HepG2 (cell line): ENCODE results near the gene METTL27. TPM values are rescaled to one million over a fixed set of nuclear protein-coding genes. Genes with fewer than 3 reads are reported as not detected.

Experiments
- AHR ChIP-seq: IDR thresholded peaks from 2 replicates; pipeline ENCODE4 v1.6.1; 2018; ENCODE audit warnings: missing genetic modification reagents, missing compliant biosample characterization
- ATM ChIP-seq: fragments of 450-650 bp; IDR thresholded peaks from 2 replicates; pipeline ENCODE4 v1.7.1; 2017; ENCODE audit warnings: mild to moderate bottlenecking, borderline replicate concordance
- CREB1 ChIP-seq, 2 experiments: fragments of 450-650 bp in 1 of 2; IDR thresholded peaks; 2 replicates each; pipeline ENCODE4 v1.6.1; 2016 to 2017; ENCODE audit warnings: control low read depth in 1 of 2, mild to moderate bottlenecking in 1 of 2, missing compliant biosample characterization in 1 of 2, missing genetic modification characterization in 1 of 2
- ESRRA ChIP-seq: sonication (generic); formaldehyde crosslinking; IDR thresholded peaks from 2 replicates; pipeline ENCODE4 v1.5.1; 2020; ENCODE audit warnings: mild to moderate bottlenecking, low read depth, missing genetic modification reagents
- FOXC1 ChIP-seq: sonication (generic); formaldehyde crosslinking; IDR thresholded peaks from 2 replicates; pipeline ENCODE4 v1.8.0; 2022; ENCODE audit warnings: mild to moderate bottlenecking, missing genetic modification reagents, borderline replicate concordance
- MYNN ChIP-seq: sonication (generic); formaldehyde crosslinking; IDR thresholded peaks from 2 replicates; pipeline ENCODE4 v1.4.0; 2020; ENCODE audit warnings: mild to moderate bottlenecking, low read depth, missing genetic modification reagents
- NR2C2 ChIP-seq: sonication (generic); formaldehyde crosslinking; IDR thresholded peaks from 2 replicates; pipeline ENCODE4 v1.4.0; 2020; ENCODE audit warnings: missing genetic modification reagents, mild to moderate bottlenecking, moderate library complexity, borderline replicate concordance
- PLRG1 ChIP-seq: fragments of 450-650 bp; conservative IDR thresholded peaks from 2 replicates; pipeline ENCODE4 v1.6.1; 2016
- SIN3B ChIP-seq: fragments of 150-350 bp; IDR thresholded peaks from 2 replicates; pipeline ENCODE4 v1.6.1; 2014; ENCODE audit warnings: low read length
- TCF7L2 ChIP-seq: IDR thresholded peaks from 2 replicates; pipeline ENCODE4 v1.6.1; 2011; ENCODE audit warnings: mild to moderate bottlenecking, low read depth, low read length, moderate library complexity
- ZNF180 ChIP-seq: sonication (generic); formaldehyde crosslinking; IDR thresholded peaks from 2 replicates; pipeline ENCODE4 v1.4.0; 2020; ENCODE audit warnings: low read depth, missing genetic modification reagents, borderline replicate concordance
- ZNF264 ChIP-seq: sonication (generic); formaldehyde crosslinking; IDR thresholded peaks from 2 replicates; pipeline ENCODE4 v1.4.0; 2020; ENCODE audit warnings: missing genetic modification reagents
- ZNF460 ChIP-seq: sonication (generic); formaldehyde crosslinking; IDR thresholded peaks from 2 replicates; pipeline ENCODE4 v1.5.1; 2020; ENCODE audit warnings: missing genetic modification reagents, mild to moderate bottlenecking, borderline replicate concordance
- ZNF709 ChIP-seq: sonication (generic); formaldehyde crosslinking; IDR thresholded peaks from 2 replicates; pipeline ENCODE4 v1.5.0; 2020; ENCODE audit warnings: mild to moderate bottlenecking, missing genetic modification reagents
- polyA plus RNA-seq, 8 experiments: library from polyadenylated mRNA; depleted of rRNA in 3 of 8; stranded (reverse) in 7 of 8; unstranded in 1 of 8; fragments of >200 nt; fragmentation: Illumina TruSeq in 4 of 8; extraction: Trizol in 4 of 8; gene quantifications; 2 replicates each; pipeline versions ENCODE4 v1.2.1 to v1.2.3, GENCODE V29; 2011 to 2016; ENCODE audit warnings: low read depth in 4 of 8, missing spikeins in 1 of 8, mixed read lengths in 1 of 8; ENCODE audit not compliant: insufficient read depth in 1 of 8
- total RNA-seq, 5 experiments: library from RNA; depleted of rRNA; stranded (reverse); fragments of >200 nt; fragmentation: Illumina TruSeq; extraction: Trizol; gene quantifications; 2 replicates each; pipeline ENCODE4 v1.2.3, GENCODE V29; 2016; ENCODE audit warnings: low read depth in 1 of 5
- TF ChIP-seq, protein P1 (sequence below): sonication (generic); formaldehyde crosslinking; IDR thresholded peaks from 2 replicates; pipeline ENCODE4 v1.4.0; 2020; ENCODE audit warnings: missing genetic modification reagents
- TF ChIP-seq, protein P2 (sequence below): sonication (generic); formaldehyde crosslinking; IDR thresholded peaks from 2 replicates; pipeline ENCODE4 v1.5.0; 2020; ENCODE audit warnings: missing genetic modification reagents
- TF ChIP-seq, protein P3 (sequence below): sonication (generic); formaldehyde crosslinking; IDR thresholded peaks from 2 replicates; pipeline ENCODE4 v1.5.1; 2020; ENCODE audit warnings: missing genetic modification reagents, mild to moderate bottlenecking, borderline replicate concordance
- TF ChIP-seq, protein P4 (sequence below): IDR thresholded peaks from 2 replicates; pipeline ENCODE4 v1.6.1; 2016; ENCODE audit warnings: mild to moderate bottlenecking
- TF ChIP-seq, protein P5 (sequence below), 2 experiments: sonication (generic) in 1 of 2; formaldehyde crosslinking in 1 of 2; IDR thresholded peaks; 2 replicates each; pipeline versions ENCODE4 v1.6.1 to v1.9.0; 2014 to 2022; ENCODE audit warnings: antibody characterized with exemption in 1 of 2, borderline replicate concordance in 1 of 2, inconsistent platforms in 1 of 2, low read depth in 1 of 2, missing genetic modification reagents in 1 of 2

Gene METTL27
- total and polyA plus RNA-seq, 2 of the 13 experiments (the other 11 are each of a cell fraction or from before 2014, with no cell fraction given), result 2.0 to 3.0 TPM

DNA sequence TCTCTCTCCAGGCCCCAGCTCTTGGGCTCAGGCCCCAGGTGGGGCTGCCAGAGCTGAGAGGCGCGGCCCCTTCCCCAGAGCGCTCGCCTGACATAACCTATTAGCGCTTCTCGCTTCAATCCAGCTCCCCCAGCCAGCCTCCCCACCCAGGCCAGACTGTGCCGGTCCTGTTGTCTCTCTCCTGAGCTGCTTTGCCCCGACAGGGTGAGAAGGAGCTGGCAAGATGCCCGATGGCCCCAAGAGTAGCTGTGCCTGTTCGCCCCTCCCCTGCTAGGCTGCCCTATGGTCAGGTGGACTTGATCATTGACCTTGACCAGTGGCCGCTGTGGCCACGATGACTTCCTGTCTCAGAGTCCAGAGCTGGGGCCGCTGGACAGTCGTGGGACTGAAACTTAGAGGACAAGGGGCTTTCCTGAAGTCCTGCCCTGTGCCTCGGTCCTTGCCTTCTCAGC, 27.8 kb upstream of the METTL27 start (continued):
- TF ChIP-seq AHR (CRISPR knock-in tag) (no peak), MYNN (CRISPR knock-in tag) (no peak), NR2C2 (CRISPR knock-in tag) (peak; percentile 71; the same call in 1 of the 2 replicates), ZNF180 (CRISPR knock-in tag) (no peak), ZNF709 (CRISPR knock-in tag) (no peak), SIN3B (no peak), ATM (no peak), ESRRA (CRISPR knock-in tag) (peak; percentile 95), PLRG1 (no peak), ZNF264 (no peak), FOXC1 (CRISPR knock-in tag) (no peak), TCF7L2 (no peak), ZNF460 (CRISPR knock-in tag) (peak; percentile 37; the same call in 1 of the 2 replicates), CREB1 (IDR thresholded peaks at IDR 0.05) (no peak), CREB1 (CRISPR knock-in tag; IDR thresholded peaks at IDR 0.05) (no peak)
- TF ChIP-seq, protein P1, sequence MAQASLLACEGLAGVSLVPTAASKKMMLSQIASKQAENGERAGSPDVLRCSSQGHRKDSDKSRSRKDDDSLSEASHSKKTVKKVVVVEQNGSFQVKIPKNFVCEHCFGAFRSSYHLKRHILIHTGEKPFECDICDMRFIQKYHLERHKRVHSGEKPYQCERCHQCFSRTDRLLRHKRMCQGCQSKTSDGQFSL (CRISPR knock-in tag), result no peak
- TF ChIP-seq, protein P2, sequence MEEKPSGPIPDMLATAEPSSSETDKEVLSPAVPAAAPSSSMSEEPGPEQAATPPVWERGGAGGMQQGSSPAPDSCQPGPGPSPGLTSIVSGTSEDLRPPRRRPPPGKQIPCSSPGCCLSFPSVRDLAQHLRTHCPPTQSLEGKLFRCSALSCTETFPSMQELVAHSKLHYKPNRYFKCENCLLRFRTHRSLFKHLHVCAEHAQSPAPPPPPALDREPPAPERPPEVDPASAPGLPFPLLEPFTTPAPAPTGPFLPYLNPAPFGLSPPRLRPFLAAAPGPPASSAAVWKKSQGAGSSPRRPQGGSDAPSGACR (CRISPR knock-in tag), result no peak
- TF ChIP-seq, protein P3, sequence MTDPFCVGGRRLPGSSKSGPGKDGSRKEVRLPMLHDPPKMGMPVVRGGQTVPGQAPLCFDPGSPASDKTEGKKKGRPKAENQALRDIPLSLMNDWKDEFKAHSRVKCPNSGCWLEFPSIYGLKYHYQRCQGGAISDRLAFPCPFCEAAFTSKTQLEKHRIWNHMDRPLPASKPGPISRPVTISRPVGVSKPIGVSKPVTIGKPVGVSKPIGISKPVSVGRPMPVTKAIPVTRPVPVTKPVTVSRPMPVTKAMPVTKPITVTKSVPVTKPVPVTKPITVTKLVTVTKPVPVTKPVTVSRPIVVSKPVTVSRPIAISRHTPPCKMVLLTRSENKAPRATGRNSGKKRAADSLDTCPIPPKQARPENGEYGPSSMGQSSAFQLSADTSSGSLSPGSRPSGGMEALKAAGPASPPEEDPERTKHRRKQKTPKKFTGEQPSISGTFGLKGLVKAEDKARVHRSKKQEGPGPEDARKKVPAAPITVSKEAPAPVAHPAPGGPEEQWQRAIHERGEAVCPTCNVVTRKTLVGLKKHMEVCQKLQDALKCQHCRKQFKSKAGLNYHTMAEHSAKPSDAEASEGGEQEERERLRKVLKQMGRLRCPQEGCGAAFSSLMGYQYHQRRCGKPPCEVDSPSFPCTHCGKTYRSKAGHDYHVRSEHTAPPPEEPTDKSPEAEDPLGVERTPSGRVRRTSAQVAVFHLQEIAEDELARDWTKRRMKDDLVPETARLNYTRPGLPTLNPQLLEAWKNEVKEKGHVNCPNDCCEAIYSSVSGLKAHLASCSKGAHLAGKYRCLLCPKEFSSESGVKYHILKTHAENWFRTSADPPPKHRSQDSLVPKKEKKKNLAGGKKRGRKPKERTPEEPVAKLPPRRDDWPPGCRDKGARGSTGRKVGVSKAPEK, result 0 out of 2 replicates have a peak, but pooled peaks have one; percentile 58
- TF ChIP-seq, protein P4, sequence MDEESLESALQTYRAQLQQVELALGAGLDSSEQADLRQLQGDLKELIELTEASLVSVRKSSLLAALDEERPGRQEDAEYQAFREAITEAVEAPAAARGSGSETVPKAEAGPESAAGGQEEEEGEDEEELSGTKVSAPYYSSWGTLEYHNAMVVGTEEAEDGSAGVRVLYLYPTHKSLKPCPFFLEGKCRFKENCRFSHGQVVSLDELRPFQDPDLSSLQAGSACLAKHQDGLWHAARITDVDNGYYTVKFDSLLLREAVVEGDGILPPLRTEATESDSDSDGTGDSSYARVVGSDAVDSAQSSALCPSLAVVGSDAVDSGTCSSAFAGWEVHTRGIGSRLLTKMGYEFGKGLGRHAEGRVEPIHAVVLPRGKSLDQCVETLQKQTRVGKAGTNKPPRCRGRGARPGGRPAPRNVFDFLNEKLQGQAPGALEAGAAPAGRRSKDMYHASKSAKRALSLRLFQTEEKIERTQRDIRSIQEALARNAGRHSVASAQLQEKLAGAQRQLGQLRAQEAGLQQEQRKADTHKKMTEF (CRISPR knock-in tag), result peak; percentile 79
- TF ChIP-seq, protein P5, sequence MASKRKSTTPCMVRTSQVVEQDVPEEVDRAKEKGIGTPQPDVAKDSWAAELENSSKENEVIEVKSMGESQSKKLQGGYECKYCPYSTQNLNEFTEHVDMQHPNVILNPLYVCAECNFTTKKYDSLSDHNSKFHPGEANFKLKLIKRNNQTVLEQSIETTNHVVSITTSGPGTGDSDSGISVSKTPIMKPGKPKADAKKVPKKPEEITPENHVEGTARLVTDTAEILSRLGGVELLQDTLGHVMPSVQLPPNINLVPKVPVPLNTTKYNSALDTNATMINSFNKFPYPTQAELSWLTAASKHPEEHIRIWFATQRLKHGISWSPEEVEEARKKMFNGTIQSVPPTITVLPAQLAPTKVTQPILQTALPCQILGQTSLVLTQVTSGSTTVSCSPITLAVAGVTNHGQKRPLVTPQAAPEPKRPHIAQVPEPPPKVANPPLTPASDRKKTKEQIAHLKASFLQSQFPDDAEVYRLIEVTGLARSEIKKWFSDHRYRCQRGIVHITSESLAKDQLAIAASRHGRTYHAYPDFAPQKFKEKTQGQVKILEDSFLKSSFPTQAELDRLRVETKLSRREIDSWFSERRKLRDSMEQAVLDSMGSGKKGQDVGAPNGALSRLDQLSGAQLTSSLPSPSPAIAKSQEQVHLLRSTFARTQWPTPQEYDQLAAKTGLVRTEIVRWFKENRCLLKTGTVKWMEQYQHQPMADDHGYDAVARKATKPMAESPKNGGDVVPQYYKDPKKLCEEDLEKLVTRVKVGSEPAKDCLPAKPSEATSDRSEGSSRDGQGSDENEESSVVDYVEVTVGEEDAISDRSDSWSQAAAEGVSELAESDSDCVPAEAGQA (IDR thresholded peaks at IDR 0.05; ENCODE audit: low read depth), result peak; percentile 58; the same call in 1 of the 2 replicates
- TF ChIP-seq, protein P5 (CRISPR knock-in tag; IDR thresholded peaks at IDR 0.05; ENCODE audit: borderline replicate concordance), result no peak
